NCI-H2196 (cell line): ENCODE results near the gene ANTXR1.

ENCODE experiments used
- DNase-seq: peaks from one replicate; lab custom pipeline; 2025; ENCODE audit not compliant: unreplicated experiment; lab: John Stamatoyannopoulos, UW

ANTXR1 gene

DNA sequence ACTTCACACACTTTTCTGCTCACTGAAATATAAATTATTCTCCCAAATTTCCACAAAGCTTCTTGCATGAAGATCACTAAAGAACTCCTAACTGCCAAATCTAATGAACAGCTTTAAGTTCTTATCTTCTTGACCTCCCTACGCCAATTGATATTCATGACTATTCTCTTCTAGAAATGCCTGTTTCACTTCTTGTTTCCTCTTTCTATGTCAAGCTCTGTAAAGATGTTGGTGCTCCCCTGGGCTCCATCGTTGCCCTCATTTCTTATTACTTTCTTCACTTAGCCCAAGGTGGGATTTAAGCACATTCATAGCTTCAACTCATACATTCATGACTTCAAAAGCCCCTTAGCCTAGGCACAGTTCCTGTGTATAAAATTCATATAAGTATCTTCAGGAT is 9.2 kb upstream of the ANTXR1 start:
- no peak for DNase-seq

- DNase-seq = no peak
Measured at GRCh38 chr2:69007169-69007568, 5.8 kb upstream of the ANTXR1 start.

GRCh38 chr2:69007603-69008002 is 5.4 kb upstream of the ANTXR1 start:
- no peak for DNase-seq

DNA sequence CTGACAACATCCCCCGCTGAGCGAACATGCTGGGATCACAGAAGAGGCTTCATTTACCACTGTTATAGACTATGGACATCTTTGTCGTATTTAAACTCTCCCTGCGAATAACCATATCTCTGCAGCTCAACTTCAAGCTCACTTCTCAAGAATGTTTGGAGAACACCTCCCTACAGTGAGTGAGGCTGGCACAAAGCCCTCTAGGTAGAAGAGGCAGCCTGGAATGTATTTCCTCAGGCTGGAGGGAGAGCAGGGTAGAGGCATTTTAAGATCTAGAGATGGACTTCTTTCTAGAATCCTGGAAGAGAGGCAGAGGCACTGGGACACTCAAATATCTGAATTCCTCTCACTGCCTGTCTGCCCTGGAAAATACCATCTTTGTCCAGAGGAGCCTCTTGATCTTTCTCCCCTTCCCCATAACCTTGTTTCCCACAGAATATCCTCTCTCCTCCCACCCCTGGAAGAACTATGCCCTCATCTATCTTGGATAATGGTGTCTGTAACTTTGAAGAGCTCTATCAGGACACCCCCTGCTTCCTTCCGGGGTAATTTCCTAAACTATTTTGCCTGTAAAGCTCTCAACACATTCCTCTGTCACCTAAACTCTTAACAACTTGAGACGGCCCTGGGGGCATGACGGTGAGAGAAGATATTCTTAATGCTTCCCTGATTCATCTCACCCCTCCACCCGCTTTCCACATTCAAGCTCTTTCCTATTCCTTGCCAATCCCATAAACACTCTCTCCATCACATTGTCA is 2.4 kb upstream of the ANTXR1 start:
- DNase-seq = no peak

DNA sequence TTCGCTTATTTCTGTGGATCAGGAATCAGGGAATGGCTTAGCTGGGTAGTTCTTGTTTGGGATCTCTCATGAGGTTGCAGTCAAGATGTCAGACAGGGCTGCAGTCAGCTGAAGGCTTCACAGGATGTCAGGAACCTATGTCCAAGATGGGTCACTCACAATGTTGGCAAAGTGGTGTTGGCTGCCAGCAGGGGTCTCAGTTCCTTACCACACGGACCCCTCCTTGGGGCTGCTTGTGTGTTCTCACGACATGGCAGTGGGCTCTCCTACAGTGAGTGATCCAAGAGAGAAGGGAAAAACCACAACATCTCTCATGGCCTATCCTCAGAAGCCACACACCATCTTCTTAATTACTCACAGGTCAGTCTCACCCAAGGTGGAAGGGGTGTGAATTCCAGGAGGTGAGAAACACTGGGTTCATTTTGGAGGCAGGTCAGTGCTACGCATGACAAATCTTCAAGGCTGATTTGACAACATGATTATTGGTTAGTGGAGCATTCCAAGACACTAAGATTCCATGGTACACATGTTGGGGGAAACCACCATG is 1.3 kb upstream of the ANTXR1 start:
- DNase-seq = no peak

GRCh38 chr2:69012310-69013141 is 453 bp upstream of the ANTXR1 start:
- DNase-seq = peak; percentile 59

GRCh38 chr2:69013840-69014821 is 1.2 kb downstream of the ANTXR1 start:
- no peak for DNase-seq

DNA sequence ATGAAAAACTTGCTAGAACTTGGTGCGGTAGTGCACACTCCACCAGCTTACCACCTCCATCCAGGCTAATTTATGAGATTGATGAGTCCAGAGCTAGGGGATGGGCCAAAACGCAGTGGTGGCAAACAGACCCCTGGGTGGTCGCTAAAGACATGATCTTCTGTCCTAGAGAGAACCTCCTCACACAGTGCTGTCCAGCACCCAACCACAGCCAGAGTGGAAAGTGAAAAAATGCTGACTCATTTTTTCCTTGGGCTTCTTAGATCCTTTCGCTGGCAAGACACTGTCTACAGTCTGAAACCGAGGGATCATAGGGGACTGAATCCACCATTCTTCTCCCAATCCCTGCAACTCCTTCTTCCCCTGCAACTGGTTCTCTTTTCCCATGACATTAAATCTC is 4.1 kb downstream of the ANTXR1 start:
- DNase-seq = no peak

DNA sequence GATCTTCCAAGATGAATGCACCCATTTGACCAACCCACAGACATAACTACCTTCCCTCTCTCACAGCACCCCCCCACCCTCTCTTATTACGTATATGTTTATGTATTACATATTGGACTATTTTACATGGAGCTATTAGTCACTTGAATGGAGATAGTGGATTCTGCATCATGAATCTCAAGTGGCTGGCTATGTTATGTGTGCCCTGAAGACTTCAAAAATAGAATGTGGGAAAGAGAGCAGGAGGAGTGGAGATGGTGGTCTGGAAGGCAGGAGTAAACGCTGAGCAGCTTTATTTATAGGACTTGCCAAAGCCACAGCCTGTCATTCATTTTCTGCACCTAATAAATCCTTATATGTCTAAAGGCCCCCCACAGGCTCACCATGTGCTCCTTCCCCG is 4.9 kb downstream of the ANTXR1 start:
- no peak for DNase-seq

GRCh38 chr2:69018678-69019095 is 5.7 kb downstream of the ANTXR1 start:
- DNase-seq = no peak

DNA sequence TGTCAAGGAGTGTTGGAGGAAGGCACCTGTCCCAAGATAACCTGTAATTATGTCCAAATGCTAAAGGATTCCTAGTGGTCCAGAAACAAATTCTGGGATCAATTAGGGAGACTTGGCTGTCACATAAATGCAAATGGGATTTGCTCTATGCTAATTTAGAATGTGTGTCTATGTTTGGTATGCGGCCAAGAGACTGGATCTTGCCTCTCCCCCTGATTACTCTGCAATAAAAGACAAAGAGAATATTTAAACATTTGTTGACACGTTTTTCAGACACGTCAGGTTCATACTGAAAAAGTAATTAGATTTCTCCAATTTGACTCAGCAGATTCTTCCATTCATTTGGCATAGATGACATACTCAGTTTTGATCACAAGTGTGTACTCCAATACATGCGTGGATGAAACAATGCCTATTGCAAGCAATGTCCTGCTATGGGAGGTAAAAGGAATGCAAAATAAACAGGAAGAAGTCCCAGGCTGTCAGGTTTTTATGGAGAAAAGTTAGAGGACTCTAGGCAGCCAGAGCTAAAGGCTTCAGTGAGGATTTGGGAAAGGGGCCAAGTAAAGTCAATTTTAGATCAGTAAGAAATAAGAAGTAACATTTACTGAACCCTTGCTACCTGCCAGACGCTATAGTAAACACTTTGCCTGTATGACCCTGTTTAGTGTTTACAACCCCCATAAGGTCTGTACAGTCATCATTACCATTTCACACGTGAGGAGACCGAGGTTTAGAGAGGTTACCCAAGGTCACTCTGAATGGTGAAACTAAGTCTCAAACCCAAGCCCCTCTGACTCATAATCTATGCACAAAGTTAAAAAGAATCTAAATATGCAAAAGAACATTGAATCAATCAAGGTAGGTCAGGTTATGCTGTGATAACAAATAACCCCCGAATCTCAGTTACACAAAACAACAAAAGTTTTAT is 7.8 kb downstream of the ANTXR1 start:
- DNase-seq = no peak

- DNase-seq = no peak
Measured at GRCh38 chr2:69021727-69022126, 8.7 kb downstream of the ANTXR1 start.

- DNase-seq = no peak
Measured at GRCh38 chr2:69022548-69022947, 9.6 kb downstream of the ANTXR1 start.

GRCh38 chr2:69023236-69023635 is 10.3 kb downstream of the ANTXR1 start:
- DNase-seq = no peak

- DNase-seq = peak; percentile 2
Measured at GRCh38 chr2:69026026-69026425, 13.0 kb downstream of the ANTXR1 start.

DNA sequence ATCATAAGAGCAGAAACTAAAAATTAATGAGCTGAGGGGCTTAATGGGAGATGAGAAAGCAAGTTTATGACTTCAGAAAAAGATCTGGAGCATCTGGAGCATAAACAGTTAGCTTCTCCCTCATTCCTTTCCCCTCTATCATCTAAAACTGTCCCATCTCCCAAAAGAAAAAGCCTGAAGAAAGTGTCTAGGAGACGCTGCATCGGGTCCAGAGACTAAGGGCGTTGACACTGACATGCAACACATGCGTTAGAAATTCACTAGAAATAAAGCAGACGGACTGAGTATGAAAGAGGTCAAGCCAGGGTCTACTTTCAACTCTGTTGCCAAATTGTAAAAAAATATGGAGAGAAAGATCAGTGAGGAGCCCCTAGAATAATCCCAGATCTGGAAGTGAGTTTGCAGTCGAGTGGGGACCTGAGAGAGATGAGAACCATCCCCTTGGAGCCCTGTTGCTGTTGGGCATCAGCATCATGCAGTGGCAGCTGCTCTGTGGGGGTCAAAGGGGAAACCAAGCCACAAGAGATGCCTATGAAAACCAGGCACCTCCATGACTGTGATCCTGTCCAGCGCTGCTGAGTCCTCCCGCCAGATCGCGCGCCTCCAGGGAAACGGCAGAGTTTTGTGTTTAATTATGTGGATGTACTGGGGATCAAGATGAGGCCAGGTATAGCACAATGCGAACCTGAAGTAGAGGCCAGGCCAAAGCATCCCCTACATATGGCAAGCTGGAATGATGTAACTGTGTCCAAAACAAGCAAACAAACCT is 13.9 kb downstream of the ANTXR1 start:
- DNase-seq = no peak

GRCh38 chr2:69030800-69031428 is 17.9 kb downstream of the ANTXR1 start:
- no peak for DNase-seq

- DNase-seq = no peak
Measured at GRCh38 chr2:69031466-69031865, 18.5 kb downstream of the ANTXR1 start.

GRCh38 chr2:69032336-69032735 is 19.4 kb downstream of the ANTXR1 start:
- DNase-seq = no peak
